Calu3 (cell line): Measurements from ENCODE around the gene NKX1-1. TPM values are rescaled to one million over a fixed set of nuclear protein-coding genes. Genes with fewer than 3 reads are reported as not detected.

Experiments used
- BruUV-seq: library from RNA; stranded (reverse); fragments of 400-500 nt; replicated peaks from 2 replicates; lab custom pipeline; 2021; lab: Mats Ljungman, UMichigan
- CTCF ChIA-PET: fragments of 300-600 bp; sonication (Branson Sonifier 250); formaldehyde crosslinking; loops from one replicate; lab custom pipeline; 2022; ENCODE audit warnings: antibody characterized with exemption; lab: Charles Lee
- DNase-seq: peaks from one replicate; pipeline ENCODE4 v3.0.0; 2022
- H3K27ac Mint-ChIP-seq: one replicate; pipeline ENCODE4 v1.8.0; 2022; ENCODE audit warnings: mixed read lengths; ENCODE audit not compliant: unreplicated experiment
- H3K27me3 Mint-ChIP-seq: one replicate; pipeline ENCODE4 v1.8.0; 2022; ENCODE audit warnings: mixed read lengths; ENCODE audit not compliant: unreplicated experiment
- H3K36me3 Mint-ChIP-seq: one replicate; pipeline ENCODE4 v1.8.0; 2022; ENCODE audit warnings: mild to moderate bottlenecking, moderate library complexity, mixed read lengths; ENCODE audit not compliant: insufficient read depth, unreplicated experiment
- H3K4me1 Mint-ChIP-seq: one replicate; pipeline ENCODE4 v1.8.0; 2022; ENCODE audit warnings: mild to moderate bottlenecking, low read depth, mixed read lengths; ENCODE audit not compliant: unreplicated experiment
- H3K4me3 Mint-ChIP-seq: one replicate; pipeline ENCODE4 v1.8.0; 2022; ENCODE audit warnings: mild to moderate bottlenecking, low read depth, moderate library complexity, mixed read lengths; ENCODE audit not compliant: unreplicated experiment
- H3K9me3 Mint-ChIP-seq: one replicate; pipeline ENCODE4 v1.8.0; 2022; ENCODE audit warnings: low read depth, mixed read lengths; ENCODE audit not compliant: unreplicated experiment
- CTCF ChIP-seq: fragments of 200-600 bp; IDR thresholded peaks from one replicate; pipeline ENCODE4 v1.8.0; 2022; ENCODE audit warnings: antibody characterized with exemption; ENCODE audit not compliant: unreplicated experiment
- intact Hi-C: fragments of 100-400 bp; cut with micrococcal nuclease; formaldehyde crosslinking; loops from one replicate; pipeline ENCODE4 v1.10.0; 2022; ENCODE audit not compliant: unreplicated experiment
- total RNA-seq: library from RNA; stranded (reverse); gene quantifications from 2 replicates; pipeline ENCODE4 v1.2.3, GENCODE V29; 2022

NKX1-1 gene
- total RNA-seq, 1 experiment from 2014 or later, result not detected

GRCh38 chr4:1427010-1427409 is 20.8 kb upstream of the NKX1-1 start:
- no peak for DNase-seq
- Mint-ChIP-seq H3K27me3 (peaks cover 61% of the 10 kb centered on the region), H3K36me3 (no peaks in the 10 kb centered on the region), H3K9me3 (no peaks in the 10 kb centered on the region), H3K27ac (no peak overlapping the region), H3K4me1 (no peaks in the 10 kb centered on the region), H3K4me3 (no peak overlapping the region)
- BruUV-seq, result no TSS peak
- CTCF ChIA-PET, result no interaction called here
- no peak for TF ChIP-seq CTCF
- intact Hi-C loops, result no loop called here

- intact Hi-C loops, result no loop called here
- H3K36me3 Mint-ChIP-seq, result no peaks in the 10 kb centered on the region
- no peak for TF ChIP-seq CTCF
- CTCF ChIA-PET, result no interaction called here
- no peaks in the 10 kb centered on the region for H3K4me1 Mint-ChIP-seq
- BruUV-seq, result no TSS peak
- no peak overlapping the region for H3K4me3 Mint-ChIP-seq
- no peaks in the 10 kb centered on the region for H3K9me3 Mint-ChIP-seq
- DNase-seq, result no peak
- H3K27me3 Mint-ChIP-seq, result peaks cover 90% of the 10 kb centered on the region
- no peak overlapping the region for H3K27ac Mint-ChIP-seq
Observed at GRCh38 chr4:1421657-1422056, 15.4 kb upstream of the NKX1-1 start.

- no peak overlapping the region for H3K27ac Mint-ChIP-seq
- no peak overlapping the region for H3K4me3 Mint-ChIP-seq
- H3K36me3 Mint-ChIP-seq, result no peaks in the 10 kb centered on the region
- TF ChIP-seq CTCF, result no peak
- CTCF ChIA-PET, result no interaction called here
- no peaks in the 10 kb centered on the region for H3K4me1 Mint-ChIP-seq
- no TSS peak for BruUV-seq
- intact Hi-C loops, result no loop called here
- DNase-seq, result no peak
- peaks cover 88% of the 10 kb centered on the region for H3K27me3 Mint-ChIP-seq
- no peaks in the 10 kb centered on the region for H3K9me3 Mint-ChIP-seq
Observed at GRCh38 chr4:1419708-1420107, 13.5 kb upstream of the NKX1-1 start.

- DNase-seq, result no peak
- intact Hi-C loops, result no loop called here
- no peaks in the 10 kb centered on the region for H3K4me1 Mint-ChIP-seq
- no TSS peak for BruUV-seq
- no peaks in the 10 kb centered on the region for H3K9me3 Mint-ChIP-seq
- no peak overlapping the region for H3K4me3 Mint-ChIP-seq
- no peaks in the 10 kb centered on the region for H3K36me3 Mint-ChIP-seq
- no peak for TF ChIP-seq CTCF
- peaks cover 77% of the 10 kb centered on the region for H3K27me3 Mint-ChIP-seq
- no peak overlapping the region for H3K27ac Mint-ChIP-seq
- CTCF ChIA-PET, result no interaction called here
Observed at GRCh38 chr4:1418494-1419285, 12.4 kb upstream of the NKX1-1 start.
